Activated naive CD8-positive, alpha-beta T cell treated with anti-CD3 and anti-CD28 coated beads, Interleukin-2, amount 50 U/mL, for 16 hours (primary cell): ENCODE data around the gene STIP1.

Experiments
- DNase-seq: peaks from one replicate; pipeline ENCODE4 v3.0.0-alpha.2; 2020; ENCODE audit warnings: low read depth, low spot score

The STIP1 gene

DNA sequence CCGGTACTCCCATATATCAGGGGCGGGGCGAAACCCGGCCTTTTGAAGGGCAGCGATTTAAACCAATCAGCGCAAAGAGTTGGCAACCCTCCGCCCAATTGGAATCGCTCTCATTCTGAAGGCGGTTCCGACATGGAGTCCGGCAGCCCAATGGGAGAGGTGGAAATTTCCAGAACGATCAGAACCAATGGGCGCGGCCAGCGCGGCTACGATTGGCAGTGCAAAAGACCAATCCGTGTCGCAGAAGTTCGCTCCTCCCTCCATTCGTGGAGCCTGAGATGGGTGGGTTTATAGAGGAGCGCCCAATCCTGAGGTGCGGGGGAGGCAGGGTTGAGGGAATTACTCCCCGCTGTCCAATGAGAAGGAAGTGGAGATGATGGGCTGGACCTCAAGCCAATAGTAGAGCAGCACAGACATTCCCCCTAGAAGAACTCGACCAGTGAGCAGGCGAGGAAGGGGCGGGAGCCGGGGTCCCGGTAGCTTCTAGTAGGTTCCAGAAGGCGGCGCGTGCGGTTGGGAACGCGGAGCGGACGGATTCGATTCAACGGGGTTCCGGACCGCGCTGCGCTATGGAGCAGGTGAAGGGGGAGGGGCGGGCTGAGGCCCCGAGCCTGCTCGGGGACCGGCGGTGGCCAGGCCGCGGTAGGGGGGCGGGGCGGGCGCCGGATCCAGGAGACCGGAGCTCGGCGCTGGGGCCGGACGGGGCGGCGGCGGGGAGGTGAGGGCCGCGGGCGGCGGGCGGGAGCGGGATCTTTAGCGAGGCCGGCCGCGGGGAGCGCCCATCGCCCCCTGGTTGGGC, at the start of gene STIP1:
Gene STIP1, plus strand, starts transcription at position 479 of the 799 bp plus-strand sequence. Its CDS starts 91 bp downstream, at position 570.
- peak; percentile 95 for DNase-seq

DNA sequence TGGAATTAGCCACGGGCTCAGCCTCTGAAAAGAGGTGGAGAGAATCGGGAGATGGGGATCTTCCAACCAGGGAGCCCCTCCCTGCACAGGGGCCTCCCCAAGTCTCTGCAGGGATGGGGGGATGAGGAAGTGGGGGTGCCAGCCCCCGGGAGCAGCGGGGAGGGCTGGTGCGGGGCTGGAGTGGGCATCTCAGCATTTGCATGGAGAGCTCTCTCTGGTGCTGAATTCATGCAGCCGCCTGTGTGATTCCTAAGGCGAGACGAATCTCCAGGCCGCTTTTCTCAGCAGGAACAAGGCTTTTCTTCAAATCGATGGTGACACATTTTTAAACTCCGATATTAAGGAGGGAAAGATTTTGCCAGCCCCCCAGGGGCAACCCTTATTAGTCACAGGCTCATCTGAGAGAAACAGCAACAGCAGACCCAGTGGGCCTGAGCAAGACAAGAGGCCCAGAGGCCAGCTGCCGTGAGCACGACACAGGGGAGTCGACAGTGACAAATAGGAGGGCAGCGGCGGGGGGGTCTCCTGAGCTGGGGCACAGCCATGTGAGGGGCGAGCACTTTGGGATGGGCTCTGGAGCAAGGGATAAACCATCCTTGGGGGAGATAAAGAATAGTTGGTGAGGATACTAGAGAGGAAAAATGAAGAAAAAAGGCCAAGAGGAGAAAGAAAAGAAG, 49.1 kb upstream of the STIP1 start:
- DNase-seq = no peak

DNA sequence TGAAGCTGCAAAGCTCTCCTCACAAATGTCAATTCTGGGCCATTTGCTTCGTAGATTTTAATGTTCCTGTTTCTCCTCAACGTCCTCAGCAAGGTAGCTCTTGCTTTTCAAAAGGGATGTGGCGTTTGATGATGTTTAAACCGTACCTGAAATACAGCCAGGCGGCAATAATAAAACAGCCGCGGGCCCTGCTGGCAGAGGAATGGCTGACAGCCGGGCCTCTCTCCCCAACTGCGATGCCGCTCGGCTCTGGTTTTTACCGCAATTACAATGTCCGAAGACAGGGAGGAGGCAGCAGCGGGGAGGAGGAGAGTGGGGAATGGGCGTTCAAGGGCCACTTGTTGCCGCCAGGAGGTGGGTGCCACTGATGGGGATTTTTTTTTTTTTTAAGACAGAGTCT, 47.6 kb upstream of the STIP1 start:
- DNase-seq = no peak

DNA sequence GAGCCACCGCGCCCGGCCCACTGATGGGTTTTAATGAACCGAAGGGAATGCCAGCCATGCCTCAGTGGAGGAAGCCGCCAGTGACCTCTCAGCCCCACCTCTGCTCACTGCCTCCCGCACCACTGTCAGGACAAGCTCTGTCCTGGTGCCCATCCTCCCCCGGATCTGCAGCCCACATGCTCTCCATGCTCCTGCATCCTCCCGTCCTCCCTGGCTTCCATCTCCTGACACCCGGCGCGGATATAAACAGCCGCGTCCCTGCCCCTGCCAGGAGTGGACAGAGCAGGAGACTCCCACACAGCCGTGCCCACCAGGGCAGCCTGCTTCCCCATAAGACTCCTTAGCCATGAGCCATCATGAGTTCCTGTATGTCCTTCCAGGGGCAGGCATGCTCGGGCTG, 46.9 kb upstream of the STIP1 start:
- DNase-seq = no peak

DNA sequence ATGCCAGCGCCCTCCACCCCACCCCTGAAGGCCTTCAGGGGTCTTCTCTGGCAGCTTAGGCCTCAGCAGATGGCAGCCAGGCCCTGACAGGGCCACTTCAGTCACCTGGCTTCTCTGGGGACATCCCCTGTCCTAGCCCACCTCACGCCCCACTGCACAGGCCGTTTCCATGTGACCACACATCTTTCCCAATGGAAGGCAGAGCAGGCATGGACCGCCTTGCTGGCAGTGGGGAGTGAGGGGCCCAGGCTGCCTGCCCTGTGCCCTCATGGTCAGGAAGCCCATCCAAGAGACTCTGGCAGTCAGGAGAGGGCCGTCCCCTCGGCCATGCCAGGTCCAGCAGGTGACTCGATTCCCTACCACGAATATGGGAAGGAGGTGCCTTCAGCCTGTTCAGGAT, 45.9 kb upstream of the STIP1 start:
- no peak for DNase-seq

DNA sequence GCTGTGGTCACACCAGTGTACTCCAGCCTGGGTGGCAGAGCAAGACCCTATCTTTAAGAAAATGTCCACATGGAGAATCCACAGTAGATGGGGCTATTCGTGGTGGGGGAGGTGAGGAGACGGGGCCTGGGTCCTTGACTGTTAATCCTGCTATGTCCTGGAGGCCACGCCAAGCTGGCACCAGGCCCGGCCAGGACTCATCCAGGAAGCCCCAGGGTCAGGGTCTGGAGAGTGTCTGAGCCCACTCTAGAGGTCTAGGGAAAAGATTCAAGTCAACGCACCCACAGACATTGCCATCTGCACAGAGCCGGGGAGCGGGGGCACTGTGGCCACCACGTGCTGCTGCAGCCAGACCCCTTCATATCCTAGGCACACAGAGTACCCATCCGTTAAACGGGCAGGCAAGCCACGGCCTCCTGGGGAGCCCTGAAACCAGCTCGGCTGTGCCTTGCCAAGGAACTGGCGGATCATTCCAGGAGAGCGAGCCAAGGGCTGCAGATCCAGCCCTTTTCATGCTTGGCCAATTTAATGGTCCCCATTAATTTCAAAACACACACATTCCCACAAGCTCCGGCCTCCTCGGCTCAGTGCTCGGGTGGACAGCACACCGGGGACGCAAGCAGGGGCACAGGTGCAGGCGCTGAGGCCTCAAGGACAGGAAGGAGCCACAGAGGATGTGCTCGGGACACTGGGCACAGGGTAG, 44.7 kb upstream of the STIP1 start:
- DNase-seq = no peak

DNA sequence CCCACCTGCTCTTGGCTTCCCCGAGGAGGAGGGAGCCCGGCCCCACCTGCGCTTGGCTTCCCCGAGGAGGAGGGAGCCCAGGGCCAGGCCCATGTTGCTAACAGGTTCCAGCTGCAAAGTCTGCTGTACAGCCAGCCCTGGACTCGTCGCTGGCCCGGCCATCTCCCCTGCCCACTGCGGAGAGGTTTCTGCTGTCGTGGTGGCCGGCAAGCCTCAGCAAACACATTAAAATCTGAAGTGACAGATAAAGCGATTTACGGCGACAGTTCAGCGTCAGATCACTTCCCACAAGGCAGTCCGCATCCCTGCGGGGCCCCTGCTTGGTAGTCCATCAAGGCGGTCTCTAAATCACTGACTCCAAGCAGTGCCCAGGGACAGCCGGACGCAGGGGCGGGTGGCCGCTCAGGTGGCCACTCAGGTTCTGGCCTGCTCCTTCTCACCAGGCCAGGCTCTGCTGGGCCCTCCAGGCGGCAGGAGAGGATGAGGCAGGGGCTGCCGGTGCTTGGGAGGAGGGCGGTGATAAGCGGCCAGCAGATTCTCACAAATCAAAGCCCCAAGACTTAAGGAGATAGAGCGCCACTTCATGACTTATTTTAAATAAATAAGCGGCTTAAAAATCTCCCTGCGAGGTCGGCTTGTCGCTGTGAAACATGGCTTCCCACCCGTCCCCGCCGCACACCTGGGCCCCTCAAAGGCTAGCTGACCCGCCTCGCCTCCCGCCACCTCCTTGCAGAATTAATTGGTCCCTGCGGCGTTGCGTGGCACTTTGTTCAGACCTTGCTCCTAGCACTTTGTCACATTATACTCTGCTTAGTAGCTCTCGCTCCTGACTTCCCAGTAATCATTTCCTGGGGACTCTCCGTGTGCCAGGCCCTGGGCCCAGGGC, 41.1 kb upstream of the STIP1 start:
- DNase-seq = no peak

DNA sequence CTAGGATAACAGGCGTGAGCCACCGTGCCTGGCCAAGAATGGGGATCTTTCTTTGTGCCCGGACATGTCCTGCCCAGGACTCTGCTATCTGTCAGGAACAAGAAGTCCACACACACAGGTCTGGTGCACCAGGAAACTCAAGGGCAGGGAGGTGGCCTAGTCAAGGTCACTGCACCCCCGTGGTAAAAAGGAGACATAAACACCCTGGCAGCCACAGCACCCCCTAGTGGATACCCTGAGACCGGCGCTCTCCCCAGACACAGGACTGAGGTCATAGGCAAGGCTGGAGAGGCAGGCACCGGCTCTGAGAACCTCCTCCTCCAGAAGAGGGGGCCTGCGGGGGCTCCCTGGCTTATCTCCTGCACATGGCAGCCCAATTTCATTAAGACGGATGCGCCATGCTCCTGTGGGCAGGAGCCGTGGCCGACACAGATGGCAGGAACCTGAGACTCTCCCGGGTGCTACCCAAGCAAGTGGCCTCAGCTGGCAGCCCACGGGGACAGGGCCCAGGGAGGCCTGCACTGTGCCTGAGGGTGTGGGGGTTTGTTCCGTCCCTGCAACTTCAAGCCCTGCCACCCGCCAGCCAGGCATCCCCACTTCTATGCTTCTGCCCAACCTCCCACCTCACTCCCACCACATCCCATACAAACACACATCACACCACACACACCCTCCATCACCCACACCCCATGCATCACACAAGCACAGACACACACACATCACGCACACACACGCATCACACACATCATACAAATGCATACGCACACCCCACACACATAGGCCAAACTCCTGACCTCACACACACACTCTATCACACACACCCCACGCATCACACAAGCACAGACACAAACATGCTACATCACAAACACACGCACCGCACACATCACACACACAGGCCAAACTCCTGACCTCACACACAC, 39.7 kb upstream of the STIP1 start:
- peak; percentile 42 for DNase-seq

DNA sequence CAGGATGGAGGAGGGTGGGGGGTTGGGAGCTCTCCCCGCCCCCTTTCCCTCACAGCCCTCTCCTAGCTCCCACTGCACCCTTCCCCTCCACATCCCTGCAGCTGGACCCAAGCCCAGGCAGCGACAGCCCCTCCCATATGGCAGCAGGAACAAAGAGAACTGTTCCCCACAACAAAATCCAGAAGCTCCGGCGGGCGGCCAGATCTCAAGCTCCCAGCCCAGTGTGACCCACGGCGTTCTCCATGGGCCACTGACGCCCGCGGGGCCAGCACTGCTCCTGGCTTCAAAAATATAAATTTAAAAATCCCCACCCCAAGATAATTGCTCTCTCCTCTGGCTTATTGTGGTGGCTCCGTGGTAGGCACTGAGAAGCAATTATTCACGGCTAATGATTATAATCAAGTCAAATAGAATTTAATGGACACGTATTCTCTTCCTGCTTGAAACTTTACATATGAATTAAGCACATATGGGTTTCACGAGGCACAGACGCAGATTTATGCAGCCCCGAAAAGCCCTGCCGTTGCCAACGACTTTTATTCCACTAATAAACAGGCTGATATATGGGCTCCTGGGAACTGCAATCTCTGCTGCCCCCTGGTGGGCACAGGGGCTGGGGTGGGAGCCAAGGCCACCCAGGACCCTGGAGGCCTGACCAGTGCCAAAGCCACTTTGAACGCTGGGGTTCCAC, 37.6 kb upstream of the STIP1 start:
- DNase-seq = peak; percentile 49

DNA sequence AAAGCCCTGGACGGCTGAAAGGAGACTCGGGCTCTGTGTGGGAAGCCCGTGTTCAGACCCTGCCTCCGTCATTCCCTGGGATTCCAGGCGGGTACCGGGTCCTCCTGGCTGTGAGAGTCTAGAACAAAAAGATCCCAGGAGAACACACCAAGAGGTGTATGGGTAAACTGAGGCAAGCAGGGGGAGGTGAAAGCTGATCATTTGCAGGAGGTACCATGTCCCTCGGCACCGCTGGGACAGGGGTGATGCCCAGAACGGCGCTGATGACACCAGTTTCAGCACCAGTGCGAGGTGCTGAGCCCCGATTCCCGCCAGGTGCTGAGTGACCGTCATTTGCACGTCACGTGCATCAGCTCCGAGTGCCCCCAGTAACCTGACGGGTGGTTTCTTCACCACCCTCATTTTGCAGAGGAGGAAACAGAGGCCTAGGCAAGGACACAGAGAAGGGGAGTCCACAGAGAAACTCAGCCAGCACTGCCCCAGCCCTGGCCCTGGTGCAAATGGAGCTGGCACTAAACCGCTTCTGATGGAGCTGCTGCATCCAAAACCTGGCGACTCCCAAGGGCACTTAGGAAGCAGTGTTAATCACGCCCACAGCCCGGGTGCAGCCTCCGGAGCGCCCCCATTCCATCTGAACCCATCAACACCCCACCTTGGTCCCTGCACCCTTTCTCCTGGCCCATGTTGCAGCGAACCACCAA, 36.9 kb upstream of the STIP1 start:
- no peak for DNase-seq

DNA sequence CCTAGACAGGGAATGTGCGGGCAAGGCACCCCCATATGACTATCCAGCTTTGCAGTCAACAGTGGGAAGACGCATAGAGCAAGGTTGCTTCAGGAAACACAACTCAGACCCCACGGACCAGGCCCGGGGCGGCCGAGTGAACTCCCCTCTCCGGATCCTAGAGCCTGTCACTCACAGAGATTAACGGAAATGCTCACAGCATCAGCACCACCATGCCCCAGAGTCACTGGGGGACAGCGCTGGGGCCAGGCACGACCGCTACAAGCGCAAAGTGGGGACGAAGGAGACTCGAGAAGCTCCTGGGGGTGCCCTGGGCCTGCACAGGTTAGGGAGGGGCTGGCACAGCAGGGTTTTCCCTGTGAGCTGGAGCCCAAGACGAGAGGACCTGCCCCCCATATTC, 35.9 kb upstream of the STIP1 start:
- no peak for DNase-seq

DNA sequence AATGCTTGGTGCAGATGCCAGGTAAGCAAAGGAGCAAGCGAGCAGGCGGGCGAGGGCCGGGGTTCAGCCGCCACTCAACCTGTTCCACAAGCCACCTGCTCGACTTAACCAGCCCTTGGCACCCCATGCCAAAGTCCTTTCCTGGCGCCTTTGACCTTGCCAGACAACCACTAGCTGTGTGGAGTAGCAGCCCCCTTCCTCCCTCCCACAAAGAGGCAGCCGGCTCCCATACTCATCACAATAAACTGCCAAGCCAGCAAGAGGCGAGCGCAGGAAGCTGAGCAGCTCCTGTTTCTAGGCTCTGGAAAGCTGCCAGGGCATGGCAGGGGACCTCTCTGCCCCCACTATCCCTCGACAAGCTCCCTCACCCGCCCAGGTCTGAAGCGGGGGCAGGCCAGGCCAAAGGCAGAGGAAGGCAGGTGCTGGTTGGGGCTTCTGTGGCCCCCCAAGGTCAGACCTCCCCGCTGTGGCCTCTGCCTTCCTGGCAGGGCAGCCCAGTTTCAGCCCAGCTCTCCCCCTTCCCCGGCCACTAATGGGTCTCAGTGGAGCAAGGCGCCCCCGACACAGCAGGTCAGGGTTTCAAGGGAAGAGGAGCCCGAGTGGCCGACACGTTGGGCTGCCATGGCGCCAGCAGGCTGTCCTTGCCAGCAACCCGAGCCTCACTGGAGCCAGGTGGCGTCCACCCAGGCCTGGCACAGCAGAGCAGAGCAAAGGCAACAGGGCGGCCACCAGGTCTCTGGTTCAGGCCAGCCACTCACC, 35.3 kb upstream of the STIP1 start:
- no peak for DNase-seq

DNA sequence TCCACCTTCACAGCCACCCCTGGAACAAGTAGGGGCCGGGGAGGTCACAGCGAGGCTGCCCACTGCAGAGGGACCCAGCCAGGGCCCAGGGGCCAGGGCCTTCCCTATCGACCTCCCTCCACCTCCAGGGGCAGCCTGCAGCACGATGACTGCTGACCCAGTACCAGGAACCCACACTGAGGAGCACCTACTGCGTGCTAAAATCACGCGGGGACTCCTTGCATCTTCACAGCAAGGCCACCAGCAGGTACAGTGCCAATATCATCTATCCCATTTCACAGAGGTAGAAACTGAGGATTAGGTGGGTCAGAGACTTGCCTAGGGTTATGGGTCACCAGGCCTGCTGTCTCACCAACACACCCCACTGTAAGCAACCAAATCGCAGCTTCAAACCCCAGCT, 34.6 kb upstream of the STIP1 start:
- no peak for DNase-seq

DNA sequence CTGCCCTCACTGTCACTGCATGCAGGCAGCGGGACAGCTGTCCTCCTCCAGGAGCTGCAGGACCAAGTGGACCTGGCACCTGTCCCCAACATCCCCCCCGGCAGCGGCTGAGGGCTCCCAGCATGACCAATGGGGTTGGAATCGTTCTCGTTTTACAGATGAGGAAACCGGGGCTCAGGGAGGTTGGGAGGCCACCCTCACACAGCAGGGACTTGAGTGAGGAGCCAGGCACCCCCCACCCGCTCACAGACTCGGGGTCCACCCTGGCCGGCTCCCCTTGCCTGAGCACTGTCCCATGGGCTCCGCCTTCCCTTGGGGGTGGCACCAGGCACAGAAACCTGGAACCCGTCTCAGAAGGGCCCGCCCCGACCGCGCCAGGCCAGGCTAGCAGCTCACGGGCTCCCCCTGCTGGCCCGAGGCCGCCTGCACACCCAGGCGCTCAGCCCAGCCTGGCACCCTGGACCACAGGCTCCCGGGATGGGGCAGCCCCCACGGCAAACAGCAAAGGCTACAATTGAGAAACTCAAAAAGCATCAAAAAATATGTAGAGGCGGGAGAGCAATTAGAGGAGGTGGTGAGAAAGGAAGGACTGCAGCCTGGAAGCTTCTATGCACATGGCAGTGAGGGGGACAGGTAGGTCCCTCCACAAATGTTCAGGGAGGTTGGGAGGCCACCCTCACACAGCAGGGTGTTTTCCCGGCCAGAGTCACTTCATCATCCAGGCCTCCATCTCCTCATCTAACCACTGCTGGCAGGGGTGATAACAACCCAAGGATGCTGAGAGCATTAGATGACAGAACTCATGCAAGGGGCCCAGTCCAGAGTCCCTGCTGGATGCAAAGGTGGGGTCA, 32.9 kb upstream of the STIP1 start:
- peak; percentile 14 for DNase-seq

DNA sequence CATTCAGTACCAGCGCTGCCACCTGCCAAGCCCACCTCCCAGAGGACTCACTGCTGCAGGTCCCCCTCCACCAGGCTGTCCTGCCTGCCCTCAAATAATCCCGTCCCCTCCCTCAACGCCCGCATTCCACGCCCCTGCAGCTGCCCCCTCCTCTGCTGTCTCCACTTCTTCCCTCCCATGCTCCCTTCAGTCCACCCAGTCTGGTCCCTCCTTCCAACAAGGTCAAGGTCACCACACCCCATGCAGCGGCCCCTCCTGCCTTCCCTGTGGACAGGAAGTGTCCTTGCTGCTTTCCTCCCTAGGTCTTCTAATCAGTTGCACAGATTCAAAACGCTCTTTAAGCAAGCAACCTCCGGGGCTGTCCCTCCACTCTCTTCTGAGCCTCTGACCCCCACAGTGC, 32.2 kb upstream of the STIP1 start:
- DNase-seq = no peak

DNA sequence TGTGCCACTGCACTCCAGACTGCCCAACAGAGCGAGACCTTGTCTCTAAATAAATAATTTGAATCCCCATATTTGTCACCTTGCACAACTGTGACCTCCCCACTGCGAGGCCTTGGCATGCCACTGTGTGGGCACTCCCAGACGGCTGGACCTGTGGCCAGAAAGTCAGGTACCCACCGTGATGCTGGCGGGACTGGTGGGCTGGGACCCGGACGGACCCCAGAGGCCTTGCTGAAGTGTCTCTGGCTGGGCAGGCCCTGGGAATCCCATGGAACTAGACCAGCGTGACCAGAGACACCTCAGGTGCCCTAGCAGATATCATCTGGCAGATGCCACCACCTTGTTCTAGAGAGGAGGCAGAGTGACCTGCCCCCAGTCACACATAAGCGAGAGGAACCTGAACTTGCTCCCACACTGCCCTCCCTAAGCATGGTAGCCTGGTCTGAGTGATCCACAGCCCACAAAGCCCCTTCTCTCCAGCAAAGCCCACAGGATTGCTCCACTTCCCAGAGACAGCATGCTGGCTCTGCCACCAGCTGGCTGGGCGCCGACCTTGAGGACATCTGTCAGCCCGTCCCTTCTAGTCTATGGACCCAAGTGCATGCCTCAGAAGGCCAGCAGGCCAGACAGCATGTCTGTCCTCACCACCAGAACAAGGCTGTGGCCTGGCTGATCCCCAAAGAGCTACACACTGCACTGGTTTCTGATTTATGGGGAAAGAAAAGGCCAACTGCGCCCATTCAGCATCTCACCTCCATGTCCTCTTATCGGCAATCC, 29.5 kb upstream of the STIP1 start:
- DNase-seq = no peak
